Left ventricle myocardium inferior (tissue), 1 donor: ENCODE data around the gene DCST2. TPM values are rescaled to one million over a fixed set of nuclear protein-coding genes. Genes with fewer than 3 reads are reported as not detected.
A peak's percentile ranks its signal among the peaks of the same experiment; 100 is the strongest.

Experiments used
- DNase-seq: peaks from one replicate; pipeline ENCODE4 v3.0.0-alpha.2; 2020
- H3K27ac ChIP-seq: fragments of 200-600 bp; replicated peaks from 2 replicates; pipeline ENCODE4 v1.8.0; 2021
- H3K27me3 ChIP-seq: fragments of 200-600 bp; 2 replicates; pipeline ENCODE4 v1.8.0; 2021; ENCODE audit warnings: low read depth
- H3K36me3 ChIP-seq: fragments of 200-600 bp; 2 replicates; pipeline ENCODE4 v1.8.0; 2021
- H3K4me1 ChIP-seq: fragments of 200-600 bp; 2 replicates; pipeline ENCODE4 v1.8.0; 2021
- H3K4me3 ChIP-seq: fragments of 200-600 bp; 2 replicates; pipeline ENCODE4 v1.8.0; 2021; ENCODE audit warnings: mild to moderate bottlenecking, moderate library complexity
- H3K9me3 ChIP-seq: fragments of 200-600 bp; replicated peaks from 2 replicates; pipeline ENCODE4 v1.8.0; 2021
- intact Hi-C: fragments of 100-400 bp; cut with micrococcal nuclease; formaldehyde crosslinking; loops from one replicate; pipeline ENCODE4 v1.11.0; 2022
- long read RNA-seq: library from polyadenylated mRNA; unstranded; transcript quantifications from one replicate; pipeline ENCODE4 v2.0.0, GENCODE V29; 2021
- total RNA-seq: library from RNA; stranded (reverse); fragmentation: NEBNext Ultra II Directional; extraction: Animal tissue kit (Norgen Biotek cat#: 25700); gene quantifications from one replicate; pipeline ENCODE4 v1.2.1, GENCODE V29; 2021
- TF ChIP-seq, protein P1 (sequence below): fragments of 200-600 bp; IDR thresholded peaks from 2 replicates; pipeline ENCODE4 v1.8.0; 2021; ENCODE audit warnings: antibody characterized with exemption, mild to moderate bottlenecking, borderline replicate concordance
- donor health status: DM: no; HTN: yes; CAD: no; lungs with severe emphysema.

Gene DCST2
- total RNA-seq = not detected
- long read RNA-seq = 0 reads

GRCh38 chr1:155033524-155033923, at the start of gene DCST2, which contains the start of gene DCST1:
Gene DCST2, minus strand, starts transcription at chr1:155033781. Its CDS starts 80 bp downstream, at chr1:155033701.
Gene DCST1, plus strand, starts transcription at chr1:155033824. Its CDS starts 213 bp downstream, at chr1:155034037.
- H3K36me3 ChIP-seq = no peaks in the 10 kb centered on the region
- H3K4me1 ChIP-seq = peaks cover 5% of the 10 kb centered on the region
- H3K27me3 ChIP-seq = no peaks in the 10 kb centered on the region
- DNase-seq = no peak
- no peaks in the 10 kb centered on the region for H3K9me3 ChIP-seq
- H3K27ac ChIP-seq = no peak within 1 kb of the TSS
- no peak within 1 kb of the TSS for H3K4me3 ChIP-seq
- TF ChIP-seq, protein P1, sequence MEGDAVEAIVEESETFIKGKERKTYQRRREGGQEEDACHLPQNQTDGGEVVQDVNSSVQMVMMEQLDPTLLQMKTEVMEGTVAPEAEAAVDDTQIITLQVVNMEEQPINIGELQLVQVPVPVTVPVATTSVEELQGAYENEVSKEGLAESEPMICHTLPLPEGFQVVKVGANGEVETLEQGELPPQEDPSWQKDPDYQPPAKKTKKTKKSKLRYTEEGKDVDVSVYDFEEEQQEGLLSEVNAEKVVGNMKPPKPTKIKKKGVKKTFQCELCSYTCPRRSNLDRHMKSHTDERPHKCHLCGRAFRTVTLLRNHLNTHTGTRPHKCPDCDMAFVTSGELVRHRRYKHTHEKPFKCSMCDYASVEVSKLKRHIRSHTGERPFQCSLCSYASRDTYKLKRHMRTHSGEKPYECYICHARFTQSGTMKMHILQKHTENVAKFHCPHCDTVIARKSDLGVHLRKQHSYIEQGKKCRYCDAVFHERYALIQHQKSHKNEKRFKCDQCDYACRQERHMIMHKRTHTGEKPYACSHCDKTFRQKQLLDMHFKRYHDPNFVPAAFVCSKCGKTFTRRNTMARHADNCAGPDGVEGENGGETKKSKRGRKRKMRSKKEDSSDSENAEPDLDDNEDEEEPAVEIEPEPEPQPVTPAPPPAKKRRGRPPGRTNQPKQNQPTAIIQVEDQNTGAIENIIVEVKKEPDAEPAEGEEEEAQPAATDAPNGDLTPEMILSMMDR = no peak
- intact Hi-C loops = no loop called here

GRCh38 chr1:155083052-155083541, 49.5 kb upstream of the DCST2 start:
- Histone ChIP-seq H3K36me3 (no peaks in the 10 kb centered on the region), H3K4me1 (peaks cover 83% of the 10 kb centered on the region), H3K9me3 (no peaks in the 10 kb centered on the region), H3K27me3 (peaks cover 60% of the 10 kb centered on the region), H3K27ac (no peak overlapping the region), H3K4me3 (peak overlapping the region; percentile 52)
- DNase-seq = no peak
- intact Hi-C loops = no loop called here
- TF ChIP-seq, protein P1 = no peak

DNA sequence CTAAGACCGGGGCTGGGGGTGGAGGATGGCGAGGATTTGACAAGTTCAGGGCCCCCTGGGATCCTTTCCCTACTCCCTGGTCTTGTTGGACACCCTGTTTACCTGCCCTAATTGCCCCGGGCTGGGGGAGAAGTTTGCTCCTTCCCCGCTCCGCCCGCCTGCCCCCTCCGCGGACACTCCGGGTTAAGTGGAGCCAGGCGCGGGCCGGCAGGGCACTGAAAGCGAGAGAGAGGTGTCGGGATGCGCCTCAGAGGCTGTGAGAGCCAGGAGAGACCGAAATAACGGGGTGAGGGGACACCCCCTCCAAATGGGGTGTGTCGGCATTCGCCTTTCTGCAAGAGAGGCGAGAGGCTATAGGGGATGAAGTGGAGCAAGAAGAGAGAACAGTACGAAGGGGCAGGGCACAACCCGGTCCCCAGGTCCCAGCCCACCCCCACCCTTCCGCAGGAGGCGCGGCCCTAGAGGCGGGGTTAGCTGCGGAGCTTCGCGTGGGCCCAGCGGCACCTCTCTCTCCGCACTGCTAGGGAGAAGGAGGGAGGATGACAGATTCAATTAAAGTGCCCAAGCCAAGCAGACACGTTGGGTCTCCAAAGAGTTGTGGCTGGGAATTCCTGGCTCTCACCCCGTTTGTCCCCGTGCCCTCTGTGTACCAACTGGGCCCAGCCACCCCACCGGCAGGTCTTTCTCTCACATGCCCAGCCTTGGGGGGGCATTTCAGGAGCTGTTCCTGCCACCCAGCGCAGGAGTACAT, 48.9 kb upstream of the DCST2 start:
- H3K27me3 ChIP-seq = peaks cover 60% of the 10 kb centered on the region
- TF ChIP-seq, protein P1 = no peak
- DNase-seq = no peak
- no peak overlapping the region for H3K27ac ChIP-seq
- H3K9me3 ChIP-seq = no peaks in the 10 kb centered on the region
- intact Hi-C loops = no loop called here
- no peaks in the 10 kb centered on the region for H3K36me3 ChIP-seq
- peak overlapping the region; percentile 52 for H3K4me3 ChIP-seq
- peaks cover 83% of the 10 kb centered on the region for H3K4me1 ChIP-seq

DNA sequence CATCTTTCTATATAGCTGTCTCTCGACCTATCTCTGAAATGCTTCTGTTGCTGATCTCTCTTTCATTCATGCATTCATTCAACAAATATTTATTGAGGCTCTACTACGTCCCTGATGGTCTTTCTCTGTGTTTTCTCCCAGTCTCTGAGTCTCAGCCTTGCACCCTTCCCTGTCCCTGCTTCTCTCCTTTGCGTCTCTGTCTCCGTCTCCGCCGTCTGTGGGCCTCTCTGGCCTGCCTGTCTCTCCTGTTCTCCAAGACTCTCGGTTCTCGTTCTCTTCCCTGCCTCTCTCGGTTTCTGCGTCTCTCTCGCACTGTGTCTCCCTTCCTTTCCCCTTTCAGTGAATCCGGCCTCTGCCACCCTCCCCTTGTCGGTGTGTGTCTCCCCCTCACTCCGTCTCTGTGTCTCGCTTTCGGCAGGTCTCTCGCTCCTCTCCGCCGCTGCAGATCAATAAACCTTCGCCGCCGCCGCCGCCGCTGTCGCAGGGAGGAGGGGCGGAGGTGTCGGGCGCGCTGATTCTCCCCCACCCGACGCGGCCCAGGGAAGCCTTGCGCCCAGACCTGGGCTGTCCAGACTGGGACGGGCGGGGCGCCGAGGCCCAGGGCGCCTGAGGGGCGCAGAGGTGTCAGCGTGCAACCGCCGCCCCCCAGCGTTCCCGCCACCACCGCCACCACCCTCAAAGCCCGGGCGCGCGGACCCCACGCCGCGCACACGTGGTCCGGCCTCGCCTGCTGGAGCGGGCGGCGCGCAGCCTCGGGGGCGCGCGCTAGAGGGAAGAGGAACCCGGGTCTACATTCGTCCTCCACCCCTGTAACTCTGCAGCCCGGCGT, 48.1 kb upstream of the DCST2 start:
- peaks cover 80% of the 10 kb centered on the region for H3K4me1 ChIP-seq
- H3K9me3 ChIP-seq = no peaks in the 10 kb centered on the region
- peaks cover 60% of the 10 kb centered on the region for H3K27me3 ChIP-seq
- H3K4me3 ChIP-seq = peak overlapping the region; percentile 52
- no peaks in the 10 kb centered on the region for H3K36me3 ChIP-seq
- TF ChIP-seq, protein P1 = no peak
- H3K27ac ChIP-seq = no peak overlapping the region
- intact Hi-C loops = no loop called here
- no peak for DNase-seq

DNA sequence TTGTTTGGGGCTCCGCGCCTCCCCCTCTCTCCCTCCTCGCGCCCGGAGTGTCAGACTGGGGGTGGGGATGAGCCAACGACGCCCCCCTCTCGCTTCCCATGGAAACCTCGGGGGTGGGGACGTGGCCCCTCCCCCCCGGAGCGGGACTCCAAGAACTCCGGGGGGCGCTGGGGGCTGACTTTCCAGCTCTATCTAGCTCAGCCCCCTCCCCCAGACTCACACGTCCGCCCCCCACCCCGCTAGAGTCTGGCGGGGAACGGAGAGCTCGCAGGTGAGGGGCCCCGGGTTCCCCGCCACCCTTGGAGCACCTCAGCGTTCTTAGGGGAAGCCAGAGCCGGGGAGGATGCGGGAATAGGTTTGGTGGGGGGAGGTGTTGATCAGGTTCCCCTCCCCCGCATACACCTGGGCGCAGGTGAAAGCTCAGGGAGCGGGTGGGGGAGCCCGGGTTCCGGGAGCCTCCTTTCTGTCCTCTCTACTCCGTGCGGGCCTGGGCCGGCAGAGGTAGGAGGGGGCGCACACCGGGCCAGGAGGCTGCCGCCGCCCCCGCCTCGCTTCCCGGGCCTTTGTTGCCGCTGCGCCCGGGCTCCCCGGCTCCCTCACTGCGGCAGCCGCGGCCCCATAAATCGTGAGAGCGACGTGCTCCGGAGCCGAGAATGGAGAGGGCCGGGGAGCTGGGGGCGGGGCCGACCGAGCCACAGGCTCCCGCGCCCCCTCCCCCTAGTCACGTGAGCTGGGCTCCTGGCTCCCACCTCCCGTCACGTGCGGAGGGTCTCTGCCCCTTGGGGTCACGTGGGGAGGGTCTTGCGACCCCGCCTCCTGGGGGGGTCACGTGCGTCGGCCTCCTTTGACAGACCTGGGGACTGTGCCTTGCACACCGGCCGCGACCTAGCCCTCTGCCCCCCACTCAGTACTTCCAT, 47.0 kb upstream of the DCST2 start:
- Histone ChIP-seq H3K36me3 (no peaks in the 10 kb centered on the region), H3K9me3 (no peaks in the 10 kb centered on the region), H3K4me3 (peak overlapping the region; percentile 68), H3K4me1 (peaks cover 69% of the 10 kb centered on the region), H3K27ac (no peak overlapping the region), H3K27me3 (peaks cover 60% of the 10 kb centered on the region)
- TF ChIP-seq, protein P1 = no peak
- no peak for DNase-seq
- intact Hi-C loops = no loop called here
